ENCODE data around the gene SOX6.

- TF ChIP-seq, protein P1, sequence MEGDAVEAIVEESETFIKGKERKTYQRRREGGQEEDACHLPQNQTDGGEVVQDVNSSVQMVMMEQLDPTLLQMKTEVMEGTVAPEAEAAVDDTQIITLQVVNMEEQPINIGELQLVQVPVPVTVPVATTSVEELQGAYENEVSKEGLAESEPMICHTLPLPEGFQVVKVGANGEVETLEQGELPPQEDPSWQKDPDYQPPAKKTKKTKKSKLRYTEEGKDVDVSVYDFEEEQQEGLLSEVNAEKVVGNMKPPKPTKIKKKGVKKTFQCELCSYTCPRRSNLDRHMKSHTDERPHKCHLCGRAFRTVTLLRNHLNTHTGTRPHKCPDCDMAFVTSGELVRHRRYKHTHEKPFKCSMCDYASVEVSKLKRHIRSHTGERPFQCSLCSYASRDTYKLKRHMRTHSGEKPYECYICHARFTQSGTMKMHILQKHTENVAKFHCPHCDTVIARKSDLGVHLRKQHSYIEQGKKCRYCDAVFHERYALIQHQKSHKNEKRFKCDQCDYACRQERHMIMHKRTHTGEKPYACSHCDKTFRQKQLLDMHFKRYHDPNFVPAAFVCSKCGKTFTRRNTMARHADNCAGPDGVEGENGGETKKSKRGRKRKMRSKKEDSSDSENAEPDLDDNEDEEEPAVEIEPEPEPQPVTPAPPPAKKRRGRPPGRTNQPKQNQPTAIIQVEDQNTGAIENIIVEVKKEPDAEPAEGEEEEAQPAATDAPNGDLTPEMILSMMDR (IDR thresholded peaks at IDR 0.05) = peak; percentile 39
- TF ChIP-seq POLR2AphosphoS5 (IDR thresholded peaks at IDR 0.05; ENCODE audit: low read depth, low read length) = no peak
- TF ChIP-seq, protein P2, sequence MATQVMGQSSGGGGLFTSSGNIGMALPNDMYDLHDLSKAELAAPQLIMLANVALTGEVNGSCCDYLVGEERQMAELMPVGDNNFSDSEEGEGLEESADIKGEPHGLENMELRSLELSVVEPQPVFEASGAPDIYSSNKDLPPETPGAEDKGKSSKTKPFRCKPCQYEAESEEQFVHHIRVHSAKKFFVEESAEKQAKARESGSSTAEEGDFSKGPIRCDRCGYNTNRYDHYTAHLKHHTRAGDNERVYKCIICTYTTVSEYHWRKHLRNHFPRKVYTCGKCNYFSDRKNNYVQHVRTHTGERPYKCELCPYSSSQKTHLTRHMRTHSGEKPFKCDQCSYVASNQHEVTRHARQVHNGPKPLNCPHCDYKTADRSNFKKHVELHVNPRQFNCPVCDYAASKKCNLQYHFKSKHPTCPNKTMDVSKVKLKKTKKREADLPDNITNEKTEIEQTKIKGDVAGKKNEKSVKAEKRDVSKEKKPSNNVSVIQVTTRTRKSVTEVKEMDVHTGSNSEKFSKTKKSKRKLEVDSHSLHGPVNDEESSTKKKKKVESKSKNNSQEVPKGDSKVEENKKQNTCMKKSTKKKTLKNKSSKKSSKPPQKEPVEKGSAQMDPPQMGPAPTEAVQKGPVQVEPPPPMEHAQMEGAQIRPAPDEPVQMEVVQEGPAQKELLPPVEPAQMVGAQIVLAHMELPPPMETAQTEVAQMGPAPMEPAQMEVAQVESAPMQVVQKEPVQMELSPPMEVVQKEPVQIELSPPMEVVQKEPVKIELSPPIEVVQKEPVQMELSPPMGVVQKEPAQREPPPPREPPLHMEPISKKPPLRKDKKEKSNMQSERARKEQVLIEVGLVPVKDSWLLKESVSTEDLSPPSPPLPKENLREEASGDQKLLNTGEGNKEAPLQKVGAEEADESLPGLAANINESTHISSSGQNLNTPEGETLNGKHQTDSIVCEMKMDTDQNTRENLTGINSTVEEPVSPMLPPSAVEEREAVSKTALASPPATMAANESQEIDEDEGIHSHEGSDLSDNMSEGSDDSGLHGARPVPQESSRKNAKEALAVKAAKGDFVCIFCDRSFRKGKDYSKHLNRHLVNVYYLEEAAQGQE (IDR thresholded peaks at IDR 0.05; ENCODE audit: insufficient read depth in 1 of 2, low read depth in 2 of 2, low read length in 1 of 2) = no peak
- TF ChIP-seq SIN3A (IDR thresholded peaks at IDR 0.05; ENCODE audit: borderline replicate concordance, insufficient read depth, low read depth, low read length) = no peak
Observed at GRCh38 chr11:15988693-15989231, 367.6 kb downstream of the SOX6 start.
